HPDE6-E6E7 (cell line): Measurements from ENCODE around the gene TRAPPC8.
"Not testable (repeated sequence)": the region's sequence is repeated elsewhere in the genome, so short reads cannot be mapped to it uniquely, and the experiment has no call there.

Experiments
- DNase-seq: peaks from one replicate; pipeline ENCODE4 v3.0.0; 2011; ENCODE audit warnings: missing footprints; ENCODE audit errors: extremely low spot score

Gene TRAPPC8

GRCh38 chr18:31942291-31942998, 483 bp downstream of the TRAPPC8 start:
- peak; percentile 10 for DNase-seq

GRCh38 chr18:31941010-31941809, 1.7 kb downstream of the TRAPPC8 start:
- DNase-seq = no peak

- not testable (repeated sequence) for DNase-seq
Observed at GRCh38 chr18:31934773-31935172, 8.2 kb downstream of the TRAPPC8 start.

- DNase-seq = no peak
Observed at GRCh38 chr18:31931886-31932240, 11.1 kb downstream of the TRAPPC8 start.

- no peak for DNase-seq
Observed at GRCh38 chr18:31931163-31931885, 11.6 kb downstream of the TRAPPC8 start.

- no peak for DNase-seq
Observed at GRCh38 chr18:31929273-31929672, 13.7 kb downstream of the TRAPPC8 start.

GRCh38 chr18:31926988-31927387, 15.9 kb downstream of the TRAPPC8 start:
- DNase-seq = not testable (repeated sequence)

GRCh38 chr18:31920277-31920676, 22.7 kb downstream of the TRAPPC8 start:
- DNase-seq = no peak

- not testable (repeated sequence) for DNase-seq
Observed at GRCh38 chr18:31919366-31919765, 23.6 kb downstream of the TRAPPC8 start.

- no peak for DNase-seq
Observed at GRCh38 chr18:31918733-31919132, 24.2 kb downstream of the TRAPPC8 start.

GRCh38 chr18:31901063-31901462, 41.9 kb downstream of the TRAPPC8 start:
- no peak for DNase-seq

- DNase-seq = not testable (repeated sequence)
Observed at GRCh38 chr18:31899771-31900170, 43.2 kb downstream of the TRAPPC8 start.

GRCh38 chr18:31892936-31893335, 50.0 kb downstream of the TRAPPC8 start:
- no peak for DNase-seq

- DNase-seq = no peak
Observed at GRCh38 chr18:31891566-31891965, 51.4 kb downstream of the TRAPPC8 start.

- no peak for DNase-seq
Observed at GRCh38 chr18:31884020-31884419, 58.9 kb downstream of the TRAPPC8 start.

GRCh38 chr18:31880186-31880898, 62.6 kb downstream of the TRAPPC8 start:
- no peak for DNase-seq

- DNase-seq = no peak
Observed at GRCh38 chr18:31878358-31878757, 64.6 kb downstream of the TRAPPC8 start.

- DNase-seq = no peak
Observed at GRCh38 chr18:31877900-31878299, 65.0 kb downstream of the TRAPPC8 start.

GRCh38 chr18:31876707-31877106, 66.2 kb downstream of the TRAPPC8 start:
- peak; percentile 3 for DNase-seq

GRCh38 chr18:31875301-31875700, 67.6 kb downstream of the TRAPPC8 start:
- no peak for DNase-seq

GRCh38 chr18:31863103-31863502, 79.8 kb downstream of the TRAPPC8 start:
- DNase-seq = no peak

- DNase-seq = no peak
Observed at GRCh38 chr18:31860488-31860887, 82.4 kb downstream of the TRAPPC8 start.
